NB4 (cell line): ENCODE data around the gene DOK1.

Source experiments
- POLR2A ChIP-seq: IDR thresholded peaks from 2 replicates; pipeline ENCODE4 v1.6.1; 2011; ENCODE audit warnings: mild to moderate bottlenecking; ENCODE audit not compliant: insufficient read length; ENCODE audit errors: extremely low read depth
- TF ChIP-seq, protein P1 (sequence below): IDR thresholded peaks from one replicate; pipeline ENCODE4 v1.5.1; 2012; ENCODE audit warnings: low read depth, low read length
- TF ChIP-seq, protein P2 (sequence below): IDR thresholded peaks from 2 replicates; pipeline ENCODE4 v1.6.1; 2011; ENCODE audit warnings: low read depth, low read length

DNA sequence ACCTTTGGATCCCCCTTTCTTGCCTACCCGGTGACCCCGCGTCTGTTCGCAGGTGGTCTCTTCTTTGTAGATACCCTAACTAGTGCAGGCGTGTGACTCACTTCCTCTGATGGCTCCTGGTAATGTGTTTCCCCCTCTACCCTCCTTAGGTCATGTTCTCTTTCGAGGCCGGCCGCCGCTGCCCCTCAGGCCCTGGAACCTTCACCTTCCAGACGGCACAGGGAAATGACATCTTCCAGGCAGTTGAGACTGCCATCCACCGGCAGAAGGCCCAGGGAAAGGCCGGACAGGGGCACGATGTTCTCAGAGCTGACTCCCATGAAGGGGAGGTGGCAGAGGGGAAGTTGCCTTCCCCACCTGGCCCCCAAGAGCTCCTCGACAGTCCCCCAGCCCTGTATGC, 1.6 kb downstream of the DOK1 start:
- no peak for TF ChIP-seq POLR2A
- TF ChIP-seq, protein P1, sequence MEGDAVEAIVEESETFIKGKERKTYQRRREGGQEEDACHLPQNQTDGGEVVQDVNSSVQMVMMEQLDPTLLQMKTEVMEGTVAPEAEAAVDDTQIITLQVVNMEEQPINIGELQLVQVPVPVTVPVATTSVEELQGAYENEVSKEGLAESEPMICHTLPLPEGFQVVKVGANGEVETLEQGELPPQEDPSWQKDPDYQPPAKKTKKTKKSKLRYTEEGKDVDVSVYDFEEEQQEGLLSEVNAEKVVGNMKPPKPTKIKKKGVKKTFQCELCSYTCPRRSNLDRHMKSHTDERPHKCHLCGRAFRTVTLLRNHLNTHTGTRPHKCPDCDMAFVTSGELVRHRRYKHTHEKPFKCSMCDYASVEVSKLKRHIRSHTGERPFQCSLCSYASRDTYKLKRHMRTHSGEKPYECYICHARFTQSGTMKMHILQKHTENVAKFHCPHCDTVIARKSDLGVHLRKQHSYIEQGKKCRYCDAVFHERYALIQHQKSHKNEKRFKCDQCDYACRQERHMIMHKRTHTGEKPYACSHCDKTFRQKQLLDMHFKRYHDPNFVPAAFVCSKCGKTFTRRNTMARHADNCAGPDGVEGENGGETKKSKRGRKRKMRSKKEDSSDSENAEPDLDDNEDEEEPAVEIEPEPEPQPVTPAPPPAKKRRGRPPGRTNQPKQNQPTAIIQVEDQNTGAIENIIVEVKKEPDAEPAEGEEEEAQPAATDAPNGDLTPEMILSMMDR, result no peak
- TF ChIP-seq, protein P2, sequence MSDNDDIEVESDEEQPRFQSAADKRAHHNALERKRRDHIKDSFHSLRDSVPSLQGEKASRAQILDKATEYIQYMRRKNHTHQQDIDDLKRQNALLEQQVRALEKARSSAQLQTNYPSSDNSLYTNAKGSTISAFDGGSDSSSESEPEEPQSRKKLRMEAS, result no peak
